Endothelial cell (in vitro differentiated cells): ENCODE measurements around the gene USP54. TPM values are rescaled to one million over a fixed set of nuclear protein-coding genes. Genes with fewer than 3 reads are reported as not detected.

Experiments used
- DNase-seq: peaks from one replicate; pipeline ENCODE4 v3.0.0; 2021; ENCODE audit warnings: low spot score
- H3K27ac Mint-ChIP-seq: one replicate; pipeline ENCODE4 v1.8.0; 2021; ENCODE audit warnings: mixed read lengths, inconsistent platforms; ENCODE audit not compliant: unreplicated experiment
- H3K27me3 Mint-ChIP-seq: one replicate; pipeline ENCODE4 v1.8.0; 2021; ENCODE audit warnings: mild to moderate bottlenecking, moderate library complexity, mixed read lengths, inconsistent platforms; ENCODE audit not compliant: unreplicated experiment
- H3K36me3 Mint-ChIP-seq: one replicate; pipeline ENCODE4 v1.8.0; 2021; ENCODE audit warnings: mild to moderate bottlenecking, low read depth, mixed read lengths, inconsistent platforms; ENCODE audit not compliant: unreplicated experiment
- H3K4me1 Mint-ChIP-seq: one replicate; pipeline ENCODE4 v1.8.0; 2021; ENCODE audit warnings: mild to moderate bottlenecking, mixed read lengths, inconsistent platforms; ENCODE audit not compliant: unreplicated experiment
- H3K4me3 Mint-ChIP-seq: one replicate; pipeline ENCODE4 v1.8.0; 2021; ENCODE audit warnings: mild to moderate bottlenecking, mixed read lengths, inconsistent platforms; ENCODE audit not compliant: unreplicated experiment
- H3K9me3 Mint-ChIP-seq: one replicate; pipeline ENCODE4 v1.8.0; 2021; ENCODE audit warnings: mixed read lengths, inconsistent platforms; ENCODE audit not compliant: unreplicated experiment
- CTCF ChIP-seq: fragments of 200-600 bp; sonication (generic); IDR thresholded peaks from one replicate; pipeline ENCODE4 v1.5.0; 2021; ENCODE audit warnings: antibody characterized with exemption; ENCODE audit not compliant: unreplicated experiment
- total RNA-seq: library from RNA; stranded (reverse); fragmentation: NEBNext Ultra II Directional; extraction: Animal tissue kit (Norgen Biotek cat#: 25700); gene quantifications from one replicate; pipeline ENCODE4 v1.2.1, GENCODE V29; 2021; ENCODE audit not compliant: unreplicated experiment

Gene USP54
- total RNA-seq, 1 donor from 2014 or later, result 267 TPM

DNA sequence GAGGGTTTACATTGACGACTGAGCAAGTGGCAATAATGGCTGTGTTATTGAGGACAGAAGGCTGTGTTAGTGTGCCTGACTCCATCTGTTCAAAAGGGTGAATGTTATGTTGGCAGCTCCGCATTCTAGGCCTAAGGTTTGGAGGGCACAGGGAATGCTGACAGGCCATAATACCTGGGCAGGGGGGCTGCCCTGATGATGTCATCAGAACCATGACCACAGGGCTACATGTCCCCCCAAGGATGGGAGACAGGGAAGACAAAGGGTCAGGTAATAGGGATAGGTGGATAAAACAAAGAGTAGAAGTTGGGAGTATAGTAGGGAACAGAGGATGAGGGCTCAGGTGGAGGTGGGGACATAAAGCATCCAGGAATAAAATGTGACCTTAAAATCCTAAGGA lies 93.5 kb downstream of the USP54 start:
- Mint-ChIP-seq H3K9me3 (no peaks in the 10 kb centered on the region), H3K36me3 (peaks cover 56% of the 10 kb centered on the region), H3K27ac (peak overlapping the region; percentile 88), H3K27me3 (peaks cover 20% of the 10 kb centered on the region), H3K4me1 (peaks cover 38% of the 10 kb centered on the region), H3K4me3 (peak overlapping the region; percentile 95)
- no peak for DNase-seq
- TF ChIP-seq CTCF, result no peak

GRCh38 chr10:73495884-73496674 lies 95.1 kb downstream of the USP54 start, which contains the start of gene PPP3CB:
Gene PPP3CB, minus strand, starts transcription at chr10:73496024. Its CDS starts 135 bp downstream, at chr10:73495889.
- DNase-seq, result peak; percentile 85
- Mint-ChIP-seq H3K4me1 (peaks cover 30% of the 10 kb centered on the region), H3K9me3 (no peaks in the 10 kb centered on the region), H3K27ac (peak within 1 kb of the TSS; percentile 92), H3K4me3 (peak within 1 kb of the TSS; percentile 97), H3K36me3 (peaks cover 46% of the 10 kb centered on the region), H3K27me3 (peaks cover 19% of the 10 kb centered on the region)
- no peak for TF ChIP-seq CTCF

- H3K27ac Mint-ChIP-seq, result peak overlapping the region; percentile 87
- H3K9me3 Mint-ChIP-seq, result no peaks in the 10 kb centered on the region
- peaks cover 30% of the 10 kb centered on the region for H3K4me1 Mint-ChIP-seq
- DNase-seq, result peak; percentile 67
- no peak for TF ChIP-seq CTCF
- peaks cover 45% of the 10 kb centered on the region for H3K36me3 Mint-ChIP-seq
- H3K27me3 Mint-ChIP-seq, result peaks cover 19% of the 10 kb centered on the region
- H3K4me3 Mint-ChIP-seq, result peak overlapping the region; percentile 97
Observed at GRCh38 chr10:73495226-73495883, 95.8 kb downstream of the USP54 start.

DNA sequence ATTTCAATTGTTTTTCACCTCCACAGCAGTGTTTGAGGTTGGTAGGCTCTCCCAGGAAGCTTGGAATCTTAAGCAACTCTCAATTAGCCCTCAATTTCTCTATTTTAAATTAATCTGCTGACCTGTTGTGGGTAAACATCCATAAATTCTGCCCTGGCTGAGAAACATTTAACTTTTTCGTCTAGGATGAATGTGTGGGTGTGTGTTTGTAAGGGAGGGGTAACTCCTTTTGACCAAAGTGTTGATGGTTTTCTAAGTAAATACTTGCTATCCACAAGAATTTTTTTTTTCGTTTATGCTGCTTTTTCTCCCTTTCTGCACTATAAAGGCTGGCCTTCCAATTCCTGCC lies 96.3 kb downstream of the USP54 start:
- Mint-ChIP-seq H3K36me3 (peaks cover 41% of the 10 kb centered on the region), H3K9me3 (no peaks in the 10 kb centered on the region), H3K27me3 (peaks cover 21% of the 10 kb centered on the region), H3K4me3 (peak overlapping the region; percentile 97), H3K27ac (peak overlapping the region; percentile 87), H3K4me1 (peaks cover 30% of the 10 kb centered on the region)
- TF ChIP-seq CTCF, result no peak
- DNase-seq, result no peak

- no peak for TF ChIP-seq CTCF
- no peak for DNase-seq
- Mint-ChIP-seq H3K4me3 (peak overlapping the region; percentile 35), H3K36me3 (peaks cover 34% of the 10 kb centered on the region), H3K27me3 (peaks cover 20% of the 10 kb centered on the region), H3K4me1 (peaks cover 30% of the 10 kb centered on the region), H3K9me3 (no peaks in the 10 kb centered on the region), H3K27ac (peak overlapping the region; percentile 61)
Observed at GRCh38 chr10:73494213-73494612, 96.9 kb downstream of the USP54 start.
